Measurements from ENCODE around the gene ANKRD44. TPM values are rescaled to one million over a fixed set of nuclear protein-coding genes. Genes with fewer than 3 reads are reported as not detected.

Gene ANKRD44
- total RNA-seq, 4 donors from 2014 or later: 9.1 to 20.8 (median 14.9) TPM

DNA sequence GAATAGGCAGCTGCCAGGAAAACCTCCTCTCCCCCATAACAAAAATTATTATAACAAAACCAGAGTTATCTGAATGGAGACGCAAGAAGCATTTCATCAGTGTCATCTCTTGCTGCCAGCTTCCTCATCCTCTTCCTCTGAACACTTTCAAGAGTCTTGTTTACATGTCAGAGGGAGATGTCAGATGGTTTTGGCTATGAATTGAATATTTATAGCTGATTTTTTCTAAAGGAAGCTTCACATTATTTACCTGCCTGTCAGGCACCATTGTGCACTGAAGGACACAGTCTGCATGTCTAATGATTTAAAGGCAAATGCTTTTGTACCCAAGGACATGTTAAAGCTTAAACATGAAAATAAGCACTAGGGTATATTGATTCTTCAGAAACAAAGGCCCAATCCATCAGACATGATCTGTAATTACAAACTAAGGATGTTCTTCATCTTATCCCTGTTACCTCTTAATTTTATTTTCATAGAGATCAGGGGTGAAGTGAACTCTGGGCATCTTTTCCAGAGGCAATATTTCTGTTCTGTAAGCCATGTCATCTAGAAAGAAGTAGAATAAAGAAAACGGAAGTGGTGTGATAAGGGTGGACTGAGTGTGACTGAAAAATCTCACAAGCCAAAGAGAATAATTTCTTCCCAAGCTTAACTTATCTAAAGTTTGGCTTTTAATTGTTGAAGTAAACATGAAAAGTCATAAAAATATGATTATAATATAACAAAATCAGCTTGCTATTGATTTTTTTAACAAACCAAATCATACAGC is 168.7 kb downstream of the ANKRD44 start:
- intact Hi-C loops (cut with DNase I; ENCODE audit: low total_unique reads): loop anchor here (5.0 kb wide), 1 partner anchor 755 kb away; no protein-coding TSS in a partner anchor
- no peak for TF ChIP-seq POLR2A (IDR thresholded peaks at IDR 0.05)
- TF ChIP-seq, protein P1, sequence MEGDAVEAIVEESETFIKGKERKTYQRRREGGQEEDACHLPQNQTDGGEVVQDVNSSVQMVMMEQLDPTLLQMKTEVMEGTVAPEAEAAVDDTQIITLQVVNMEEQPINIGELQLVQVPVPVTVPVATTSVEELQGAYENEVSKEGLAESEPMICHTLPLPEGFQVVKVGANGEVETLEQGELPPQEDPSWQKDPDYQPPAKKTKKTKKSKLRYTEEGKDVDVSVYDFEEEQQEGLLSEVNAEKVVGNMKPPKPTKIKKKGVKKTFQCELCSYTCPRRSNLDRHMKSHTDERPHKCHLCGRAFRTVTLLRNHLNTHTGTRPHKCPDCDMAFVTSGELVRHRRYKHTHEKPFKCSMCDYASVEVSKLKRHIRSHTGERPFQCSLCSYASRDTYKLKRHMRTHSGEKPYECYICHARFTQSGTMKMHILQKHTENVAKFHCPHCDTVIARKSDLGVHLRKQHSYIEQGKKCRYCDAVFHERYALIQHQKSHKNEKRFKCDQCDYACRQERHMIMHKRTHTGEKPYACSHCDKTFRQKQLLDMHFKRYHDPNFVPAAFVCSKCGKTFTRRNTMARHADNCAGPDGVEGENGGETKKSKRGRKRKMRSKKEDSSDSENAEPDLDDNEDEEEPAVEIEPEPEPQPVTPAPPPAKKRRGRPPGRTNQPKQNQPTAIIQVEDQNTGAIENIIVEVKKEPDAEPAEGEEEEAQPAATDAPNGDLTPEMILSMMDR (IDR thresholded peaks at IDR 0.05): no peak
- DNase-seq (ENCODE audit: low spot score in 2 of 2): no peak

DNA sequence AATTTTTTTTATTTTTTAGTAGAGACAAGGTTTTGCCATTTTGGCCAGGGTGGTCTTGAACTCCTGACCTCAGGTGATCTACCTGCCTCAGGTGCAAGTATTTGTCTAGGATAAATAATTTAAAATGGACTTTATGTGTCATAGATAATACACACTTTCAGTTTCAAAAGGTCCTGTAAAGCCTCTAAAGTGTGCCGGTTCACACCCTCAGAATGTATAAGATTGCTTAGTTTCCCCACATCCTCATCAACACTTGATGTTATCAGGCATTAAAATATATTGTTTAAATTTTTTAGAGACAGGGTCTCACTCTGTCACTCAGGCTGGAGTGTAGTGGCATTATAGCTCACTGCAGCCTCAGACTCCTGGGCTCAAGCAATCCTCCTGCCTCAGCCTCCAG is 170.5 kb downstream of the ANKRD44 start:
- intact Hi-C loops (cut with DNase I; ENCODE audit: low total_unique reads): loop anchor here (5.0 kb wide), 1 partner anchor 757 kb away; no protein-coding TSS in a partner anchor
- 96 to 97% methylated on average over 1 of the region's 1 CpG for WGBS, 2 donors
- no peak overlapping the region for H3K4me3 ChIP-seq (ENCODE audit: low read depth, poor library complexity, severe bottlenecking)
- DNase-seq (ENCODE audit: low spot score in 2 of 2): no peak
- no peak for TF ChIP-seq POLR2A (IDR thresholded peaks at IDR 0.05)
- TF ChIP-seq, protein P1 (IDR thresholded peaks at IDR 0.05): no peak

More for the DNA sequence above, 168.7 kb downstream of the ANKRD44 start:
- WGBS, 2 donors: 78 to 79% methylated on average over 2 of the region's 2 CpGs
- H3K4me3 ChIP-seq (ENCODE audit: low read depth, poor library complexity, severe bottlenecking): no peak overlapping the region

DNA sequence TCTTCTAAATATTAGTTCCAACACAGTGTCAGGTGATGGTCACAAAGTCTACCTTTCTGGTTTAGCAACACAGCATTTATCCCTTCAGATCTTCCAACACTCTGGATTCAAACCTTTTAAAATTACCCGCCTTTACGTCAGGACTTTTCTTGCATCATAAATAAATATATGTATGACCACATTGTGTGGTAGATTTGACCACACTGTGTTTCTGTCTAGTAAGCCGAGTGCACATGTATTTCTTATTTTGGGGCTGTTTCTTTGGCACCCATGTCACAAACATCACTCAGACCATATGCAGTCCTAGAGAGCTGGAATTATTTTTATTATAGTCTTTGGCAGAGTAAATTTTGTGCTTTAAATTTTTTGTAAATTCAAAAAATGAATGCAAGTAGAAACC is 172.1 kb downstream of the ANKRD44 start:
- intact Hi-C loops (cut with DNase I; ENCODE audit: low total_unique reads): no loop called here
- 82 to 83% methylated on average over 3 of the region's 3 CpGs for WGBS, 2 donors
- no peak for DNase-seq (ENCODE audit: low spot score in 2 of 2)
- H3K4me3 ChIP-seq (ENCODE audit: low read depth, poor library complexity, severe bottlenecking): no peak overlapping the region
- TF ChIP-seq, protein P1 (IDR thresholded peaks at IDR 0.05): no peak
- no peak for TF ChIP-seq POLR2A (IDR thresholded peaks at IDR 0.05)

DNA sequence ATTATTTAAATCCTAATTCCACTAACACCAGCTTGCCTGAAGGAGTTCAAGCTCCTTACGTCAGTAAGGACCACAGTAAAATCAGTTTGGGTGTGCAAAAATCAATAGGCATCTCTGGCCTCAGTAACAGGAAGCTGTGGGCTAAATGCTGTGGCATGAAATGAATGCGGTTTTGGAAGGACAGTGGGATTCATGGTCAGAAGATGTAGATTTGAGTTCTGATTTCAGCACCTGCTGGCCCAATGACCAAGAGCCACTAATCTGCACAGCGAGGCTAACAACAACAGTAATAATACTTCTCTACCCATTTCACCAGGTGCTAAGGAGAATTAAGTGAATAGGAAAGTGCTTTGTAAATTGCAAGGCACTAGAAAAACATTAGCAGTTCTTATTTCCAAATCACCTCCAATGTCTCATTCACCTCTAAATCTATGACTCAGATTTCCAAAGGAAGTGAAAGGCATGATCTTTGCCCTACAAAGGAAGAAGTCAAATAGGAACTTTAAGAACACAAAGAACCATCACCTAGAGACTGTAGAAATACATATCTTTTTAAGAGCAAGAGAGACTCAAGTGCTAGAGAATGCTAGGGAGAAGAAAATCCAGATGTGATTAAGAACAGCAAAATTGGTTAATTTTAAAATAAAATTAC is 172.6 kb downstream of the ANKRD44 start:
- 81 to 82% methylated on average over 3 of the region's 3 CpGs for WGBS, 2 donors
- intact Hi-C loops (cut with DNase I; ENCODE audit: low total_unique reads): no loop called here
- TF ChIP-seq POLR2A (IDR thresholded peaks at IDR 0.05): no peak
- TF ChIP-seq, protein P1 (IDR thresholded peaks at IDR 0.05): no peak
- no peak overlapping the region for H3K4me3 ChIP-seq (ENCODE audit: low read depth, poor library complexity, severe bottlenecking)
- no peak for DNase-seq (ENCODE audit: low spot score in 2 of 2)

DNA sequence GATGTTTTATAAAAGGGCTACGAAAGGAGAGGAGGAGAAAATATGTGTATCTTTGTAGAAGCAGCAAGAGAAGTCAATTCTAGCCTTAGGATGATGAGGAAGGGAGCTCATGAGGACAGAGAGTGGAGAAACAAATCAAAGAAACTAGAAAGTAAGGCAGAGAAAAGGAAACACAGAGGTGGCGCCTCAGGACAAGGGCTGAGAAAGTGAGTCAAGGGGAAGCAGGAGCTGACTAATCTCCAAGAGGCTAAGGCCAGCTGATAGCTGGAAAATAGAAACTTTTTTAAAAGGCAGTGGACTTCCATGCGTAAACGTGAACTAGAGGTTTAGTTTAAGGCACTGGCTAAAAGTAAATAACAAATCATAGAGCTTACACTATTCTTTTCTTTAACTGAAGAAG is 173.3 kb downstream of the ANKRD44 start:
- no peak for DNase-seq (ENCODE audit: low spot score in 2 of 2)
- no peak for TF ChIP-seq POLR2A (IDR thresholded peaks at IDR 0.05)
- TF ChIP-seq, protein P1 (IDR thresholded peaks at IDR 0.05): no peak
- H3K4me3 ChIP-seq (ENCODE audit: low read depth, poor library complexity, severe bottlenecking): no peak overlapping the region
- 88 to 92% methylated on average over 4 of the region's 4 CpGs for WGBS, 2 donors
- intact Hi-C loops (cut with DNase I; ENCODE audit: low total_unique reads): no loop called here
